Daoy (cell line): Measurements from ENCODE around the gene CNTNAP2. TPM values are rescaled to one million over a fixed set of nuclear protein-coding genes. Genes with fewer than 3 reads are reported as not detected.

Experiments
- DNase-seq: peaks from one replicate; pipeline ENCODE4 v3.0.0-alpha.2; 2015; ENCODE audit warnings: low read depth
- total RNA-seq: library from RNA; depleted of rRNA; stranded (reverse); fragments of >200 nt; shearing (Covaris generic); gene quantifications from 2 replicates; pipeline ENCODE4 v1.2.3, GENCODE V29; 2014

The CNTNAP2 gene
- total RNA-seq, 1 experiment from 2014 or later = 6.4 TPM

GRCh38 chr7:147013825-147014224 is 897.2 kb downstream of the CNTNAP2 start:
- no peak for DNase-seq

- no peak for DNase-seq
Measured at GRCh38 chr7:147014286-147014955, 897.8 kb downstream of the CNTNAP2 start.

GRCh38 chr7:147015999-147016398 is 899.4 kb downstream of the CNTNAP2 start:
- no peak for DNase-seq

GRCh38 chr7:147022056-147022455 is 905.5 kb downstream of the CNTNAP2 start:
- no peak for DNase-seq

GRCh38 chr7:147023440-147023839 is 906.8 kb downstream of the CNTNAP2 start:
- DNase-seq = no peak

GRCh38 chr7:147029953-147030352 is 913.4 kb downstream of the CNTNAP2 start:
- no peak for DNase-seq

GRCh38 chr7:147033641-147034040 is 917.0 kb downstream of the CNTNAP2 start:
- no peak for DNase-seq

- DNase-seq = no peak
Measured at GRCh38 chr7:147041438-147041837, 924.8 kb downstream of the CNTNAP2 start.

- no peak for DNase-seq
Measured at GRCh38 chr7:147044941-147045340, 928.3 kb downstream of the CNTNAP2 start.

GRCh38 chr7:147047696-147048095 is 931.1 kb downstream of the CNTNAP2 start:
- no peak for DNase-seq

GRCh38 chr7:147048864-147049263 is 932.3 kb downstream of the CNTNAP2 start:
- DNase-seq = no peak

- DNase-seq = no peak
Measured at GRCh38 chr7:147052818-147053217, 936.2 kb downstream of the CNTNAP2 start.

GRCh38 chr7:147053746-147054145 is 937.1 kb downstream of the CNTNAP2 start:
- no peak for DNase-seq

- no peak for DNase-seq
Measured at GRCh38 chr7:147060070-147060469, 943.5 kb downstream of the CNTNAP2 start.

GRCh38 chr7:147062897-147063296 is 946.3 kb downstream of the CNTNAP2 start:
- DNase-seq = no peak

GRCh38 chr7:147068842-147069241 is 952.2 kb downstream of the CNTNAP2 start:
- no peak for DNase-seq

GRCh38 chr7:147069771-147070170 is 953.2 kb downstream of the CNTNAP2 start:
- no peak for DNase-seq

- DNase-seq = no peak
Measured at GRCh38 chr7:147070886-147071285, 954.3 kb downstream of the CNTNAP2 start.

GRCh38 chr7:147071536-147071935 is 954.9 kb downstream of the CNTNAP2 start:
- no peak for DNase-seq

- no peak for DNase-seq
Measured at GRCh38 chr7:147078312-147078711, 961.7 kb downstream of the CNTNAP2 start.

GRCh38 chr7:147079083-147079482 is 962.5 kb downstream of the CNTNAP2 start:
- no peak for DNase-seq

- DNase-seq = no peak
Measured at GRCh38 chr7:147079921-147080420, 963.4 kb downstream of the CNTNAP2 start.

GRCh38 chr7:147081117-147081516 is 964.5 kb downstream of the CNTNAP2 start:
- DNase-seq = no peak

- no peak for DNase-seq
Measured at GRCh38 chr7:147089051-147089461, 972.5 kb downstream of the CNTNAP2 start.
